Stomach (tissue), 9 donors: ENCODE measurements around the gene SACM1L. TPM values are rescaled to one million over a fixed set of nuclear protein-coding genes. Genes with fewer than 3 reads are reported as not detected.

Experiments used
- DNase-seq, 2 donors: peaks; one replicate each; pipeline versions ENCODE4 v3.0.0 to v3.0.0-alpha.2; 2013 to 2019
- H3K27ac ChIP-seq, 5 donors: fragments of 200-600 bp in 4 of 5; sonication (generic) in 4 of 5; one replicate each; pipeline ENCODE4 v1.5.1; 2013 to 2019; ENCODE audit warnings: mild to moderate bottlenecking in 1 of 5, moderate library complexity in 1 of 5
- H3K27me3 ChIP-seq, 3 donors: fragments of 200-600 bp; sonication (generic); one replicate each; pipeline ENCODE4 v1.5.1; 2017 to 2019; ENCODE audit warnings: mixed run types in 1 of 3
- H3K36me3 ChIP-seq, 4 donors: fragments of 200-600 bp; sonication (generic); 1 replicate in 3 of 4; 2 replicates in 1 of 4; pipeline ENCODE4 v1.5.1; 2016 to 2019
- H3K4me1 ChIP-seq, 4 donors: fragments of 200-600 bp; sonication (generic); one replicate each; pipeline ENCODE4 v1.5.1; 2016 to 2019
- H3K4me3 ChIP-seq, 4 donors: fragments of 200-600 bp; sonication (generic) in 3 of 4; one replicate each; pipeline ENCODE4 v1.5.1; 2016 to 2019; ENCODE audit warnings: mild to moderate bottlenecking in 1 of 4
- H3K9me3 ChIP-seq, 4 donors: fragments of 200-600 bp; sonication (generic); one replicate each; pipeline ENCODE4 v1.5.1; 2016 to 2019
- CTCF ChIP-seq, 7 experiments: fragments of 450-650 bp in 4 of 7; fragments of 200-600 bp in 3 of 7; sonication (generic) in 3 of 7; IDR thresholded peaks; one replicate each; pipeline ENCODE4 v1.5.1; 2016 to 2019; ENCODE audit warnings: antibody characterized with exemption in 7 of 7, control low read depth in 2 of 7, mild to moderate bottlenecking in 1 of 7
- EP300 ChIP-seq: sonication (generic); formaldehyde crosslinking; IDR thresholded peaks from one replicate; pipeline ENCODE4 v1.6.1; 2017; ENCODE audit warnings: antibody characterized with exemption
- POLR2A ChIP-seq, 4 donors: fragments of 450-650 bp; IDR thresholded peaks; one replicate each; pipeline ENCODE4 v1.6.1; 2016; ENCODE audit warnings: antibody characterized with exemption in 4 of 4, control low read depth in 2 of 4, mild to moderate bottlenecking in 1 of 4, moderate library complexity in 1 of 4
- POLR2AphosphoS5 ChIP-seq, 3 donors: sonication (generic); formaldehyde crosslinking; IDR thresholded peaks; one replicate each; pipeline ENCODE4 v1.6.1; 2016; ENCODE audit warnings: antibody characterized with exemption in 3 of 3
- WGBS, 5 donors: extraction: QIAGEN DNeasy Blood & Tissue Kit in 3 of 5; methylation state at CpG; one replicate each; pipeline versions ENCODE4 v1.1.5 to v1.1.7; 2013 to 2018; 5-methylcytosine and 5-hydroxymethylcytosine counted together
- intact Hi-C: fragments of 100-400 bp; cut with DNase I; formaldehyde crosslinking; loops from one replicate; pipeline ENCODE4 v1.15.1; 2023; ENCODE audit warnings: low total_unique reads
- polyA plus RNA-seq, 3 donors: library from polyadenylated mRNA; stranded (reverse); fragments of 200-250 nt; gene quantifications; one replicate each; pipeline ENCODE4 v1.2.3, GENCODE V29; 2013
- total RNA-seq, 5 donors: library from RNA; depleted of rRNA; stranded (reverse); fragments of >200 nt; gene quantifications; one replicate each; pipeline versions ENCODE4 v1.1.0 to v1.2.3, GENCODE V29; 2014 to 2016
- donor health status: healthy with polysubstance abuse.
- donor health status: Bipolar disorder and iron deficiency.
- donor health status: healthy.

The SACM1L gene
- total and polyA plus RNA-seq, 8 donors = 9.8 to 118 (median 30.8) TPM

DNA sequence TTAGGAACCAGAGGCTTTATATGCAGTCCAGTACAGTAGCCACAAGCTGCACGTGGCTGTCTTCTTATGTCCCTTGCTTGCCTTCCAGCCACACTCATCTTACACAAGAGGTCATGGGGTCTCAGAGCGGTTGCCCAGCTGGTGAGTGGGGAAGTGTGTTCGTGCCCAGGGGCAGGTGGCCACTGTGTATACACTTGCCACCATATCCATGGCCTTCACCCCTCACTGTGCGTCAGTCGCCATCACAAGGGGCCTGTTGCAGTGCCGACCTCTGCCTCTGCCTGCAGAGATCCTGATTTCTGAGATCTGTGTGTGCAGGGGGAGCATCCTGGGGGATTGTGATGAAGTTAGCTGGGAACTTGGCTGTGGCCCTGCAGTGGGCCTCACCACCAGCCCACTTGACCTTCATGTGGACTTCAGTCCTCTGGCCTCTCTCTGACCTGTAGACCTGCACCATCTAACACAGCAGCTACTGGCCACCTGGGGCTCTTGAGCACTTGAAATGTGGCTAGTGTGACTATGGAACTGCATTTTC is 43.1 kb upstream of the SACM1L start:
- DNase-seq = no peak
- Histone ChIP-seq H3K27me3 (no peaks in the 10 kb centered on the region), H3K36me3 (no peaks in the 10 kb centered on the region), H3K4me3 (no peak overlapping the region), H3K9me3 (no peaks in the 10 kb centered on the region), H3K4me1 (peaks cover 47 to 69% (median 60%) of the 10 kb centered on the region in 4 donors), H3K27ac (peak overlapping the region in 4 of 5 donors; percentile 64 to 85 (median 81))
- 82 to 93% (median 89%) methylated on average over 3 to 6 of the region's 6 CpGs for WGBS, 5 donors
- intact Hi-C loops = no loop called here
- TF ChIP-seq EP300 (no peak), POLR2AphosphoS5 (IDR thresholded peaks at IDR 0.05) (no peak), CTCF (IDR thresholded peaks at IDR 0.05) (no peak)

- no peaks in the 10 kb centered on the region for H3K27me3 ChIP-seq
- intact Hi-C loops = no loop called here
- no peak overlapping the region for H3K4me3 ChIP-seq
- no peaks in the 10 kb centered on the region for H3K36me3 ChIP-seq
- H3K9me3 ChIP-seq = no peaks in the 10 kb centered on the region
- H3K4me1 ChIP-seq = peaks cover 37 to 65% (median 52%) of the 10 kb centered on the region in 4 donors
- 46 to 63% (median 57%) methylated on average over 6 of the region's 6 CpGs for WGBS, 5 donors
- H3K27ac ChIP-seq = peak overlapping the region; percentile 51 to 85 (median 78)
- TF ChIP-seq POLR2A (IDR thresholded peaks at IDR 0.05) (no peak), CTCF (IDR thresholded peaks at IDR 0.05) (no peak), POLR2AphosphoS5 (IDR thresholded peaks at IDR 0.05) (peak; percentile 68 to 92 (median 78)), EP300 (no peak)
- DNase-seq = peak in 1 of 2 donors; percentile 76
Measured at GRCh38 chr3:45647148-45647619, 42.0 kb upstream of the SACM1L start.

- no peak for DNase-seq
- peak overlapping the region in 2 of 5 donors; percentile 60 to 66 for H3K27ac ChIP-seq
- no peaks in the 10 kb centered on the region for H3K27me3 ChIP-seq
- peaks cover 9 to 53% (median 30%) of the 10 kb centered on the region in 4 donors for H3K4me1 ChIP-seq
- no peaks in the 10 kb centered on the region for H3K9me3 ChIP-seq
- intact Hi-C loops = no loop called here
- peaks cover 0 to 5% (median 2%) of the 10 kb centered on the region in 4 donors for H3K36me3 ChIP-seq
- 65 to 77% (median 73%) methylated on average over 3 of the region's 3 CpGs for WGBS, 5 donors
- TF ChIP-seq EP300 (no peak), POLR2AphosphoS5 (IDR thresholded peaks at IDR 0.05) (no peak), POLR2A (IDR thresholded peaks at IDR 0.05) (no peak), CTCF (IDR thresholded peaks at IDR 0.05) (no peak)
- no peak overlapping the region for H3K4me3 ChIP-seq
Measured at GRCh38 chr3:45653205-45653604, 36.0 kb upstream of the SACM1L start.

DNA sequence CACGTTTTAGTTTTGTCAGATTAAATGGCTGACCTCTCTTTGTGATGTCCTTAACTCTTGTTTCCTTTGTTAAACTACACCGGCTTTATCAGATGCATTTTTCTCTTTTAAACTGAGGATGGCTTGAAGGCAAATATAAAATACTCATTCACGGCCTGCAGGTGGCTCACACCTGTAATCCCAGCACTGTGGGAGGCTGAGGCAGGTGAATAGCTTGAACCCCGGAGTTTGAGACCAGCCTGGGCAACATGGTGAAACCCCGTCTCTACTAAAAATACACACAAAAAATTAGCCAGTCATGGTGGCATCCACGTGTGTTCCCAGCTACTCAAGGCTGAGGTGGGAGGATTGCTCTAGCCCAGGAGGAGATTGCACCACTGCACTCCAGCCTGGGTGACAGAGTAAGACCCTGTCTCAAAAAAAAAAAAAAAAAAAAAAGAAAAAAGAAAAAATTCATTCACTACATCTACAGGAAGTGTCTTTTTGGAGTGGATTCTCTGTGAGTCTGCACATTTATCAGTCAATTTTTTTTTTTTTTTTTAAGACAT is 34.7 kb upstream of the SACM1L start:
- no peak for TF ChIP-seq POLR2AphosphoS5 (IDR thresholded peaks at IDR 0.05)
- no peaks in the 10 kb centered on the region for H3K27me3 ChIP-seq
- H3K4me3 ChIP-seq = no peak overlapping the region
- DNase-seq = no peak
- H3K9me3 ChIP-seq = no peaks in the 10 kb centered on the region
- intact Hi-C loops = no loop called here
- peaks cover 9 to 57% (median 32%) of the 10 kb centered on the region in 4 donors for H3K4me1 ChIP-seq
- peaks cover 0 to 5% (median 2%) of the 10 kb centered on the region in 4 donors for H3K36me3 ChIP-seq
- peak overlapping the region in 3 of 5 donors; percentile 43 to 66 (median 56) for H3K27ac ChIP-seq
- WGBS, 5 donors = 37 to 48% (median 44%) methylated on average over 6 of the region's 6 CpGs

GRCh38 chr3:45655906-45656305 is 33.3 kb upstream of the SACM1L start:
- Histone ChIP-seq H3K36me3 (peaks cover 0 to 5% (median 2%) of the 10 kb centered on the region in 4 donors), H3K4me3 (no peak overlapping the region), H3K27ac (peak overlapping the region in 1 of 5 donors; percentile 25), H3K27me3 (no peaks in the 10 kb centered on the region), H3K4me1 (peaks cover 16 to 70% (median 39%) of the 10 kb centered on the region in 4 donors), H3K9me3 (no peaks in the 10 kb centered on the region)
- TF ChIP-seq CTCF (IDR thresholded peaks at IDR 0.05) = no peak
- no peak for TF ChIP-seq POLR2AphosphoS5 (IDR thresholded peaks at IDR 0.05)
- TF ChIP-seq POLR2A (IDR thresholded peaks at IDR 0.05) = no peak
- no peak for TF ChIP-seq EP300
- intact Hi-C loops = loop anchor here (5.0 kb wide), 2 partner anchors 64 to 144 kb away; partner anchors contain the start of gene LIMD1
- DNase-seq = no peak
- WGBS, 5 donors = 54 to 67% (median 61%) methylated on average over 2 of the region's 2 CpGs
